HEK293 (cell line): ENCODE data around the gene CITED4.

Experiments
- CTCF ChIA-PET: fragments of 350-600 bp; formaldehyde crosslinking; extraction: SDS; loops from one replicate; lab custom pipeline; 2021; ENCODE audit warnings: antibody characterized with exemption; lab: Yijun Ruan, JAX
- POLR2A ChIA-PET: fragments of 300-600 bp; formaldehyde crosslinking; extraction: SDS; loops from one replicate; lab custom pipeline; 2020; ENCODE audit warnings: antibody characterized with exemption, inconsistent platforms; lab: Yijun Ruan, JAX
- H3K27ac ChIP-seq: fragments of 200-500 bp; sonication (Bioruptor generic); 2 replicates; pipeline ENCODE4 v1.5.1; 2014; ENCODE audit warnings: low read depth, low read length, control low read depth, inconsistent platforms; ENCODE audit errors: extremely low read depth
- H3K36me3 ChIP-seq, 2 experiments: fragments of 200-500 bp in 1 of 2; sonication (Bioruptor generic) in 1 of 2; 1 replicate in 1 of 2; 2 replicates in 1 of 2; pipeline ENCODE4 v1.5.1; 2014 to 2017; ENCODE audit warnings: inconsistent platforms in 2 of 2, low read length in 2 of 2; ENCODE audit not compliant: control insufficient read depth in 2 of 2, insufficient read depth in 1 of 2
- H3K4me1 ChIP-seq: fragments of 200-500 bp; sonication (Bioruptor generic); 2 replicates; pipeline ENCODE4 v1.5.1; 2014; ENCODE audit warnings: mild to moderate bottlenecking, low read length, inconsistent platforms; ENCODE audit not compliant: control insufficient read depth, insufficient read depth
- H3K4me3 ChIP-seq: 2 replicates; pipeline ENCODE4 v1.5.1; 2011; ENCODE audit warnings: low read depth, mild to moderate bottlenecking, control low read depth, low read length, moderate library complexity
- H3K9me3 ChIP-seq: fragments of 200-500 bp; sonication (Bioruptor generic); 2 replicates; pipeline ENCODE4 v1.5.1; 2014; ENCODE audit warnings: low read depth, low read length, inconsistent platforms; ENCODE audit not compliant: control insufficient read depth, insufficient read depth
- FEZF1 ChIP-seq: fragments of 450-650 bp; formaldehyde crosslinking; IDR thresholded peaks from 2 replicates; pipeline ENCODE4 v1.5.1; 2016; ENCODE audit warnings: missing biosample characterization, missing genetic modification characterization
- HOXA7 ChIP-seq: sonication (generic); formaldehyde crosslinking; IDR thresholded peaks from 2 replicates; pipeline ENCODE4 v1.8.1; 2022; ENCODE audit warnings: missing genetic modification reagents, borderline replicate concordance
- KLF1 ChIP-seq: fragments of 450-650 bp; formaldehyde crosslinking; IDR thresholded peaks from 2 replicates; pipeline ENCODE4 v1.5.1; 2016; ENCODE audit warnings: missing biosample characterization, missing genetic modification characterization
- KLF8 ChIP-seq: fragments of 450-650 bp; formaldehyde crosslinking; IDR thresholded peaks from 2 replicates; pipeline ENCODE4 v1.5.1; 2016; ENCODE audit warnings: missing biosample characterization, missing genetic modification characterization
- PBX3 ChIP-seq: sonication (generic); formaldehyde crosslinking; IDR thresholded peaks from 2 replicates; pipeline ENCODE4 v1.8.1; 2022; ENCODE audit warnings: mild to moderate bottlenecking, moderate library complexity, missing genetic modification reagents
- ZBTB11 ChIP-seq: fragments of 450-650 bp; formaldehyde crosslinking; conservative IDR thresholded peaks from 2 replicates; pipeline ENCODE4 v1.5.1; 2016; ENCODE audit warnings: low read depth, missing biosample characterization, missing genetic modification characterization
- ZNF146 ChIP-seq: fragments of 450-650 bp; formaldehyde crosslinking; IDR thresholded peaks from 2 replicates; pipeline ENCODE4 v1.5.1; 2016; ENCODE audit warnings: missing biosample characterization, missing genetic modification characterization
- ZNF2 ChIP-seq: fragments of 450-650 bp; formaldehyde crosslinking; IDR thresholded peaks from 2 replicates; pipeline ENCODE4 v1.5.1; 2016; ENCODE audit warnings: missing biosample characterization, missing genetic modification characterization
- ZNF211 ChIP-seq: fragments of 450-650 bp; formaldehyde crosslinking; IDR thresholded peaks from 2 replicates; pipeline ENCODE4 v1.5.1; 2016; ENCODE audit warnings: low read depth, missing biosample characterization, missing genetic modification characterization
- ZNF248 ChIP-seq: fragments of 450-650 bp; formaldehyde crosslinking; IDR thresholded peaks from 2 replicates; pipeline ENCODE4 v1.5.1; 2017; ENCODE audit warnings: missing biosample characterization, missing genetic modification characterization
- ZNF488 ChIP-seq: fragments of 450-650 bp; formaldehyde crosslinking; IDR thresholded peaks from 2 replicates; pipeline ENCODE4 v1.5.1; 2016; ENCODE audit warnings: missing biosample characterization, missing genetic modification characterization
- ZNF513 ChIP-seq: fragments of 450-650 bp; IDR thresholded peaks from 2 replicates; pipeline ENCODE4 v1.5.1; 2018; ENCODE audit warnings: missing biosample characterization, missing genetic modification characterization
- ZNF530 ChIP-seq: fragments of 450-650 bp; formaldehyde crosslinking; IDR thresholded peaks from 2 replicates; pipeline ENCODE4 v1.5.1; 2016; ENCODE audit warnings: low read depth, missing biosample characterization, missing genetic modification characterization
- ZNF639 ChIP-seq: fragments of 450-650 bp; formaldehyde crosslinking; IDR thresholded peaks from 2 replicates; pipeline ENCODE4 v1.5.1; 2016; ENCODE audit warnings: missing biosample characterization, missing genetic modification characterization
- ZNF701 ChIP-seq: fragments of 450-650 bp; formaldehyde crosslinking; IDR thresholded peaks from 2 replicates; pipeline ENCODE4 v1.5.1; 2016; ENCODE audit warnings: missing biosample characterization, missing genetic modification characterization
- ZNF76 ChIP-seq: fragments of 450-650 bp; formaldehyde crosslinking; IDR thresholded peaks from 2 replicates; pipeline ENCODE4; 2016; ENCODE audit warnings: low read depth, missing biosample characterization, missing genetic modification characterization, borderline replicate concordance
- ZNF830 ChIP-seq: fragments of 450-650 bp; IDR thresholded peaks from 2 replicates; pipeline ENCODE4 v1.5.0; 2018; ENCODE audit warnings: missing biosample characterization, missing genetic modification characterization, low read depth, mild to moderate bottlenecking, moderate library complexity
- ZNF837 ChIP-seq: fragments of 450-650 bp; formaldehyde crosslinking; IDR thresholded peaks from 2 replicates; pipeline ENCODE4 v1.5.1; 2016; ENCODE audit warnings: missing biosample characterization, missing genetic modification characterization
- TF ChIP-seq, protein P1 (sequence below): fragments of 450-650 bp; formaldehyde crosslinking; IDR thresholded peaks from 2 replicates; pipeline ENCODE4 v1.5.1; 2016; ENCODE audit warnings: missing biosample characterization, missing genetic modification characterization

CITED4 gene

GRCh38 chr1:40856656-40857302 is 5.4 kb downstream of the CITED4 start:
- ChIA-PET CTCF (interaction anchor here (17.3 kb wide), 1 partner anchor 91 kb away, joined by 415 read pairs; no protein-coding TSS in a partner anchor), POLR2A (interaction anchor here (0.6 kb wide), 1 partner anchor 78 kb away, joined by 3 read pairs; no protein-coding TSS in a partner anchor)
- Histone ChIP-seq H3K4me3 (no peak overlapping the region), H3K36me3 (no peaks in the 10 kb centered on the region), H3K27ac (no peak overlapping the region), H3K9me3 (no peaks in the 10 kb centered on the region), H3K4me1 (no peaks in the 10 kb centered on the region)
- TF ChIP-seq ZBTB11 (tag by site-specific recombination) (no peak), ZNF513 (tag by site-specific recombination) (peak; percentile 80), ZNF76 (tag by site-specific recombination) (no peak), ZNF211 (tag by site-specific recombination) (no peak), ZNF701 (no peak), ZNF639 (tag by site-specific recombination) (no peak), ZNF837 (tag by site-specific recombination) (no peak)

- Histone ChIP-seq H3K36me3 (no peaks in the 10 kb centered on the region), H3K9me3 (no peaks in the 10 kb centered on the region), H3K4me3 (no peak overlapping the region), H3K4me1 (no peaks in the 10 kb centered on the region), H3K27ac (no peak overlapping the region)
- ChIA-PET POLR2A (interaction anchor here (0.6 kb wide), 1 partner anchor 77 kb away, joined by 3 read pairs; no protein-coding TSS in a partner anchor), CTCF (interaction anchor here (17.3 kb wide), 1 partner anchor 92 kb away, joined by 415 read pairs; no protein-coding TSS in a partner anchor)
- TF ChIP-seq, protein P1, sequence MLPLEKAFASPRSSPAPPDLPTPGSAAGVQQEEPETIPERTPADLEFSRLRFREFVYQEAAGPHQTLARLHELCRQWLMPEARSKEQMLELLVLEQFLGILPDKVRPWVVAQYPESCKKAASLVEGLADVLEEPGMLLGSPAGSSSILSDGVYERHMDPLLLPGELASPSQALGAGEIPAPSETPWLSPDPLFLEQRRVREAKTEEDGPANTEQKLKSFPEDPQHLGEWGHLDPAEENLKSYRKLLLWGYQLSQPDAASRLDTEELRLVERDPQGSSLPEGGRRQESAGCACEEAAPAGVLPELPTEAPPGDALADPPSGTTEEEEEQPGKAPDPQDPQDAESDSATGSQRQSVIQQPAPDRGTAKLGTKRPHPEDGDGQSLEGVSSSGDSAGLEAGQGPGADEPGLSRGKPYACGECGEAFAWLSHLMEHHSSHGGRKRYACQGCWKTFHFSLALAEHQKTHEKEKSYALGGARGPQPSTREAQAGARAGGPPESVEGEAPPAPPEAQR: no peak
- TF ChIP-seq PBX3 (CRISPR knock-in tag) (no peak), KLF8 (no peak)
Observed at GRCh38 chr1:40856116-40856515, 6.0 kb downstream of the CITED4 start.

- no peak overlapping the region for H3K27ac ChIP-seq
- no peaks in the 10 kb centered on the region for H3K4me1 ChIP-seq
- ChIA-PET POLR2A (no interaction called here), CTCF (interaction anchor here (17.3 kb wide), 1 partner anchor 93 kb away, joined by 415 read pairs; no protein-coding TSS in a partner anchor)
- H3K4me3 ChIP-seq: no peak overlapping the region
- H3K36me3 ChIP-seq: no peaks in the 10 kb centered on the region
- no peaks in the 10 kb centered on the region for H3K9me3 ChIP-seq
- TF ChIP-seq KLF1 (tag by site-specific recombination) (no peak), ZNF2 (tag by site-specific recombination) (no peak), ZNF530 (tag by site-specific recombination) (no peak), ZNF488 (tag by site-specific recombination) (no peak), ZNF830 (no peak), ZNF146 (tag by site-specific recombination) (no peak), ZNF248 (tag by site-specific recombination) (no peak), HOXA7 (CRISPR knock-in tag) (no peak), FEZF1 (tag by site-specific recombination) (no peak)
Observed at GRCh38 chr1:40855513-40855912, 6.7 kb downstream of the CITED4 start.
